D341Med (cell line): ENCODE measurements around the gene RRP1.
A peak's percentile ranks its signal among the peaks of the same experiment; 100 is the strongest.

Experiments used
- DNase-seq: peaks from one replicate; pipeline ENCODE4 v3.0.0; 2012; ENCODE audit warnings: low spot score

Gene RRP1, protein sequence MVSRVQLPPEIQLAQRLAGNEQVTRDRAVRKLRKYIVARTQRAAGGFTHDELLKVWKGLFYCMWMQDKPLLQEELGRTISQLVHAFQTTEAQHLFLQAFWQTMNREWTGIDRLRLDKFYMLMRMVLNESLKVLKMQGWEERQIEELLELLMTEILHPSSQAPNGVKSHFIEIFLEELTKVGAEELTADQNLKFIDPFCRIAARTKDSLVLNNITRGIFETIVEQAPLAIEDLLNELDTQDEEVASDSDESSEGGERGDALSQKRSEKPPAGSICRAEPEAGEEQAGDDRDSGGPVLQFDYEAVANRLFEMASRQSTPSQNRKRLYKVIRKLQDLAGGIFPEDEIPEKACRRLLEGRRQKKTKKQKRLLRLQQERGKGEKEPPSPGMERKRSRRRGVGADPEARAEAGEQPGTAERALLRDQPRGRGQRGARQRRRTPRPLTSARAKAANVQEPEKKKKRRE

DNA sequence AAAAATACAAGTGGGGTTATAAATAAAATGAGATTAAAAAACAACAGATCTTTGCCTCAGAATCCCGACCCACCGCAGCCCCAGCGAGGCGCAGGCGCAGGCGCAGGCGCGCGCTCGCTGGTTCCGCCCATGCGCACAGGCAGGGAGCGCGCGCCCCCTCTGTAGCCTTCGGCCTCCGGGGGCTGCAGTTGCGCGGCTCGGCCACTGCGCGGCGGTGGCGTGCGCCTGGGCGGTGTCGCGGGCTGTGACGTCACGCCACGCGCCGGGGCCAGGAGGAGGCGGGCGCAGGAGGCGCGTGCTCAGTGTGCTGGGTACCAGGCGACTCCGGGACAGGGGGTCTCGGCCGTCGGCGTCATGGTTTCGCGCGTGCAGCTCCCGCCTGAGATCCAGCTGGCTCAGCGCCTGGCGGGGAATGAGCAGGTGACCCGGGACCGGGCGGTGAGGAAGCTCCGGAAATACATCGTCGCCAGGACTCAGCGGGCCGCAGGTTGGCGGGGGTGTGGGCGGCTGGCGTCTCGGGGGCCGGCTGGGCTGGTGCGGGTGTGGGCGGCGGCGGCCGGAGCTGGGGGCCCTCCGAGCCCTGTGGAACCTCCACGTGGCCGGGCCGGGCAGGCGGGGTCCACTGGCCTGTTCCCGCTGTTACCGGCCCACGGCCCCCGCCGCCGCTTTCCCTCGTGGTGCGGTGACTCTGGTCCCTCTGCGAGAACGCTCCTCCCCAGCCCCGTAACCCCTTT, at the start of gene RRP1:
Gene RRP1 (plus strand): TSS at position 302 of the 734 bp plus-strand sequence. CDS start 53 bp downstream, at position 355.
- DNase-seq: peak; percentile 99

DNA sequence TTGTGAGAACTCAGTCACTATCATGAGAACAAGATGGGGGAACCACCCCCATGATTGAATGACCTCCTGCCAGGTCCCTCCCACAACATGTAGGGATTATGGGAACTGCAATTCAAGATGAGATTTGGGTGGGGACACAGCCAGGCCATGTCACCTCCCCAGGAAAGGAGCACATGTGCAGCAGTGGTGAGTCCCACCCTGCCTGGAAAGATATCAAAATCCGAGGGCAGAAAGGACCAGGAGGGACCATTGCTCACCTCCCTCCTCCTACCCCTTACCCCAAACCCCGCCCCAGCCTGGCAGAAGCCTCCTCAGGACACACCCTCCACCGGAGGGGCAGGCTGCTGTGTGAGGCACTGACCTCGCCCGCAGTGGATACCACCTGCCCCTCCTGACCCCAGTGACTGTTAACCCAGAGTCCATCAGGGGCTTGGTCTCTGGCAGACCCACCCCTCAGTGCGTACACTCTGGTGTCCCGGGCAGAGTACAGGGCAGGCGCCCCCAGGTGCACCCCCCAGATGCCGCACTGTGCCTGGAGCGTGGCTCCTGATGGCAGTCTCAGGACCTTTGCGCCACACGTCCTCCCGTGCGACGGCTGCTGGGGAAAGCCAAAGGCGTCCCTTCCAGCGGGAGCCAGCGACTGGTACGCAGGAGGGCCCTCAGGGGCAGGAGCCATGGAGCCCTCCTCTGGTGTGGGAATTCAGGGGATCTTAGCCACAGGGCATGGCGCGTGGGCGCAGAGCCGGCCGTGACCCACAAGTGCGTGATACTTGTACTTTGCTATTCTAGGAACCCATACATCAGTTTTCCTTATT, 49.5 kb upstream of the RRP1 start:
- no peak for DNase-seq

DNA sequence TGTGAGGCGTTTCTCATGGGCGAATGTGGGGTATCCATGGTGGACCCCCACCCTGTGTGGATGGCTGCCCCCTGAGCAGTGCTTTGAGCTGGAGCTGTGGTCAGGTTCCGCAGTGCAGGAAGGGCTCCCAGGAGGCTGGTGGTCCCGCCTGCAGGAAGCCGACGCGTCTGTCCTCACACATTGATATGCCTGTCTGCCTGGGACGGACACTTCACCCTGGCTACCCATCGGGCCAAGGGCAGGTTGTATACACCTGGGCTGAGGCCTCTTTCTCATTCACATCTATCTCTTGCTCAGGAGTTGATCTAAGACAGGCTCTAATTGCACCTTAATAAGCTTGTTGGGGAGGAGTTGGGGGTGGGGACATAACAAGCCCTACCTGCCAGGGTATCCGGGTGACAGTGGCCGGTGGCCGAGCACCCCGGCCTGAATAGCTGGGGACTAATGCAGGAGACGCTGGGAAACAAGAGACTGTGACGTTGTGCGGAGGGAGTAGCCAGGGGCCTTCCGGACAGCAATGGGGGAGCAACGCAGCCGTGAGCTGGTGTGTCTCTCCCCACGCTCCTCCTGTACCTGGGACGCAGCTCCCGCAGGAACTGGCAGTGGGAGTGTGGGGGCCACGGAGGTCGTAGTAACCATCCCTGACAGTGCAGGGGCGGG, 48.8 kb upstream of the RRP1 start:
- DNase-seq: peak; percentile 67

DNA sequence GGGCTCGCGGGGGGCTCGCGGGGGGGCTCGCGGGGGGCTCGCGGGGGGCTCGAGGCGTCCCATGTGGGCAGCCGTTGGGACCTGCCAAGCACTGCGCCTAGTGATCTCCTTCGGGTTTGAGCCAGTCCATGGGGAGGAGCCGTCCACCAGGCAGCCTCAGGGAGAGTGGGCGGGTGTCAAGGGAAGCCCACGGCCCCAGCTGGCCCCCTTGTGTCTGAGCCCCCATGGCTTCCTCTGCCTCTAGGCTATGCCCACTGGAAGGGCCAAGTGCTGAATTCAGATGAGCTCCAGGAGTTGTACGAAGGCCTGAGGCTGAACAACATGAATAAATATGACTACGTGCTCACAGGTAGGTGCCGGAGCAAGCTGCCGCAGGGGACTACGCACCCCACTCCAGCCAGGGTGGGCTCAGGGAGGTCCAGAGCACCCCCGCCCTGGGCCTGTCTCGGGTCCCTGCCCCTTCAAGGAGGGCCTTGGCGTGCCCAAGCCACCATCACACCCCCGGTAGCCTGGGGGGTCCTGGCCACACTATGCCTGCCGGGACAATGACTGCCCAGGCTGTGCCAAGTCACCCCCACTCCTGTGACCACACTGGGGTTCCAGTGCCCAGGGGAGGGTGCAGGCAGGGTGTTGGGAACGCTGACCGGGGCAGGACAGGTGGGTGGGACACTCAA, 47.8 kb upstream of the RRP1 start:
- no peak for DNase-seq

DNA sequence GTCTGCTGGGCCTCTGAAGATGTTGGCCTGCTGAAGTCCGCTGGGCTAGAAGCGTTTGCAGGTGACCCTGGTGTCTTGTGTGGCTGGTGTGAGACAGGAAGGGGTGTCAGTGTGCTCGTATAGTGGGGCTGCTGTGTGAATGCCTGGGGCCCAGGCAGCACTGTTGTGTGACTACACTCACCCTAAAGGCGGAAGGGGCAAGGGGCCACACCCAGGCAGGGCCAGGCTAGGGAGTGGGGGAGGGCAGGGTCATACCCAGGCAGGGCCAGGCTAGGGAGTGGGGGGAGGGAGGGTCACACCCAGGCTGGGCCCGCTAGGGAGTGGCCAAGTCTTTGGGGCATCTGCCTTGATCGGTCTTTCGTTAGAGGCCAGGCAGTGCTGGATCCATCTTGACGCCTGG, 45.4 kb upstream of the RRP1 start:
- no peak for DNase-seq

DNA sequence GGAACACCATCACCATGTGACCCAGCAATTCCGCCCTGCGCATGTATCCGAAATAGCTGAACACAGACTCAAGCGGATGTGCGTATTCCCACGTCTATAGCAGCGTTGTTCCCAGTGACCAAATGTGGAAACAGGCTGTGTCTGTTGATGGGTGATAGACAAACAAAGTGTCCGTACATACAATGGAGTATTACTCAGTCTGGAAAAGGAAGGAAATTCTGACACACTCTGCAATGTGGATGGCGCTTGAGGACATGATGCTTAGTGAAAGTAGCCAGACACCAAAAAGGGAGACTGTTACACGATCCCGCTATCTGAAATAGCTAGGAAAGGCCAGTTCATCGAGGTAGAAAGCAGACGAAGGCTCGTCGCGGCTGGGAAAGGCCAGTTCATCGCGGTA, 44.7 kb upstream of the RRP1 start:
- DNase-seq: no peak

DNA sequence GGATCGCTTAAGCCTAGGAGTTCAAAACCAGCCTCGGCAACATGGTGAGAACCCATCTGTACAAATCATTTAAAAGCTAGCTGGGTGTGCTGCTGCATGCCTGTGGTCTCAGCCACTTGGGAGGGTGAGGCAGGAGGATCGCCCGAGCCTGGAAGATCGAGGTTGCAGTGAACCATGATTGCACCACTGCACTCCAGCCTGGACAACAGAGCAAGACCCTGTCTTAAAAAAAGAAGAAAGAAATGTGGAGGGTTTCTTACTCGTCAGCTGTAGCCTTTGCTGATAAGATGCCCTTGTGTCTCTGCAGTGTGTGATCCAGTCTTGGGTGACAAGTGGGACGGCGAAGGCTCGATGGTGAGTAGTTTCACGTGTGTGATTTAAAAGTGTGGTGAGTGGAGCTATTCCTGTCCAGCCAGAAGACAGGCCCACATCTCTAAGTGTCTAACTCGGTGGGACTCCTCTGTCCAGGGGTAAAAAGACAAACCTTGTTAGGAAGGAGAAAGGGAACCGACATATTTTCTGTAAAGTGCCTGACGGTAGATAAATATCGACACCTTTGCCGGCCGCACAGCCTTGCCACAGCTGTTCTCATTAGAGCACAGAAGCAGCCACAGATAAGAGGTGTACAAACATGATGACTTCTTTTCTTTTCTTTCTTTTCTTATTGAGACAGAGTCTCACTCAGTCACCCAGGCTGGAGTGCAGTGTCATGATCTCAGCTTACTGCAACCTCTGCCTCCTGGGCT, 43.4 kb upstream of the RRP1 start:
- DNase-seq: no peak

DNA sequence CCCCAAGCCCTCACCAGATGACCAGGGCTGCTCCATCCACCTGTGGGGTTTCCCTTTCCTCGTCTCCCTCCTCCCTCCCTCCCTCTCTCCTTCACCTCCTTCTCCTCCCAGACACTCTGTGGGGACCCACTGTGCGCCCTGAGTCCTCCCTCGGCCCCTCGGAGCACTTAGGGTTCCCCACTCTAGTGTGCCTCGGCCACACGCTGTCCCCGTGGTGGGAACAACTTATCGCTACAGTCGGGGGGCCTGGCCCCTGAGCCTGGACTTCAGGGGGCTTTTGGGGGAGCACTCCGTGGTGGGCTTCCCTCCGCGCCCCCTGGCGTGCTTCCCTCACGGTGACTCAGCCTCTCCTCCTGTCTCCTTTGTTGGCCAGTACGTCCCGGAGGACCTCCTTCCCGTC, 40.8 kb upstream of the RRP1 start:
- no peak for DNase-seq

DNA sequence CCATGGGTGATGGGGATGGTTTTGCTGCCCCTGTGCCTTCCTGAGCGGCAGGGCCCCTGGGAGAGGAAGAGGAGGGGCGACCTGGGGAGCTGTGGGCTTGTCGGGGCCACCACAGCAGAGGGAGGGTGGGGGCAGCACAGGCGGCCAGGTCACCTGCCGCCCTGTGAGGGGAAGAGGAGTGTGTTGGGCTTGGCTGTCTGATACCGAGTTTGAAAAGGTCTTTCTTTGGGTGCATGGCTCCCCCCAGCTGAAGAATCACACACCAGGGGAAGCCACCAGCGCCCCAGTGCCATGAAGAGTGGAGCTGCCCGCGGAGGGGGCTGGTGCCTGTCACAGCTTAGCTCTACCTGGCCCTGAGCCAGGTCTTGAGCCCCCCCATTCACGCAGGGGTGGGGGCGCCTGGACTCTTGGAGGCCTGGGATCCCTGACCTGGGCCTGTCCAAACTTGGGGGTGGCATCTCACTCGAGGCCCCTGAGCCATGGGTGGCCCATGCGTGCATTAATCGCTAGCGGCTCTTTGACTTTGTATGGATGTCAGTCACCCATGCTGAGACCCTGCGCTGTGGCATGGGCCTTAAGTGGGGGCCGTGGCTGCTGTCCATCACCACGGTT, 39.6 kb upstream of the RRP1 start:
- DNase-seq: no peak

DNA sequence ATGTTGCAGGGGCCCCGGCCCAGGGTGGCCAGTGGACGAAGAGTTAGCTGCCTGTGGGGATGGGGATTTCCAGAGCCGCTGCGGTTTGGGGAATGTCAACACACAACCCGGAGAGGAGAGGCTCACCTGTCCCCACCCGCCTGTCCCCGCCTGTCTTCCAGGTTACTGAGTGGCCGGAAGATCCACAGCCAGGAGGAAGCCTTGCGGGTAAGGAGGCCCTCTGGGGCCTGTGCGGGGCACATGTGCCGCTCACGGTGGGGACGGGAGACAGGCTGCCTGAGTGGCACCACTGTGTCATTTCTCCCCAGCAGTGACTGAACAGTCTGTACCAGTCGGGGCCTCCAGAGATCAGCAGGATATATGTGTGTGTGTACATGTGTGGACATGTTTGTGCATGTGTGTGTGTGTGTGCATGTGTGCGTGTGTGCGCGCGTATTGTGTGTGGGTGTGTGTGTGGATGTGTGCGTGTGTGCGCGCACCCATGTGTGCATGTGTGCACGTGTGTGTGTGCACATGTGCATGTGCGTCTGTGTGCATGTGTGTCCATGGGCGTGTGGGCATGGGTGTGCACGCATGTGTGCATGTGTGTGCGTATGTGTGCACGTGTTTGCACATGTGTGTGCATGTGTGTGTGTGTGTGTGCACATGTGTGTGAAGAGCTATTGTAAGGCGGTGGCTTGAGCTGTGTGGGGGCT, 38.9 kb upstream of the RRP1 start:
- DNase-seq: no peak

DNA sequence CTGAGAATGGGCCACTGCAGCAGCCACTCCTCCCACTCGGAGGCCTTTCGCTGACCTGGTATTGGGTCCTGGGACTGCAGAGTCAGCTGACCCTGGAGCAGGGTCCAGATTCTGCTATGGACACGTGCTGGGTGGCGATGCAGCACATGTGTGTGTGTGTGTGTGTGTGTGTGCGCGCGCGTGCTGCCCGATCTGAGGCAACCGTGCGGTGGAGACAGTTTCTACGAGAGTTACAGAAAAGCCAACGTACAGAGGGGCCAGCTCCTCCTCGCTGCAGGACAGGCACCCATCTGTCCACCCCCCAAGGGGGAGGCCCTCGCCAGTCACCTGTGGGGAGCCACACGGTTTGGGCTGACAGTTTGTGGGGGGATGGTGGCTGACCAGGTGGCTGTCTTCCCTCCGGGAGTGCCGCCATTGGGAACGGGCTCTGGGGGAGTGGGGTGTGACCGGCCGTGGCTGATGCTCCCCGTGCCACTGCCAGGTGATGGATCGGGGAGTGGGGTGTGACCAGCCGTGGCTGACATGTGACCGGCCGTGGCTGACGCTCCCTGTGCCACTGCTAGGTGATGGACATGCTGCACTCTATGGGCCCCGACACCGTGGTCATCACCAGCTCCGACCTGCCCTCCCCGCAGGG, 37.3 kb upstream of the RRP1 start:
- no peak for DNase-seq

DNA sequence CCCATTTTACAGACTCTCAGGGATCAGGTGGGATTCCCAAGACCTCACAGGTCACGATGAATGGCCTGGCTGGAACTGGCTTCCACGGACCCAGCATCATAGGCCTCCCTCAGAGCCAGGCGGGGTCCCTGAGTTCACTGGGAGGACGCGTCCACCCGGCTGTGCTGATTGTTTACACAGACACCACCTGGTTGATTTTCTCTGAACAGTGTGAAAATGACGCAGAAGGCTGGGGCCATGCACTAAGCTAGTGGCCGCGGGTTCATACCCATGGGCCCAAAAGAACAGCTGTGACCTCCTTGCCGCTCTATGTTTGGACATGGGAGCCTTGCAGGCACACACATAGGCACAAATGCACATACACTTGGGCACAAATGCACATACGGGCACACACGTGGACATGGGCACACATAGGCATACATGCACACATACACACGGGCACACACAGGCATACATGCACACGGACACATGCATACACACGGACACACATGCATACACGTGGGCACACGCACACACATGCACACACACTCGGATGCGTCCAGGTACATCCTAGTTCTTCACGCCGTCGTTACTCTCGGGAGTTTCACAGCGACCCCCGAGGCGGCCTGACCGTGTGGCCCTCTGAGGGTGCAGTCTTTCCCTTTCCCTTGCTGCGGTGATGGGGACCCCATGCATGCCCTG, 36.5 kb upstream of the RRP1 start:
- DNase-seq: no peak

DNA sequence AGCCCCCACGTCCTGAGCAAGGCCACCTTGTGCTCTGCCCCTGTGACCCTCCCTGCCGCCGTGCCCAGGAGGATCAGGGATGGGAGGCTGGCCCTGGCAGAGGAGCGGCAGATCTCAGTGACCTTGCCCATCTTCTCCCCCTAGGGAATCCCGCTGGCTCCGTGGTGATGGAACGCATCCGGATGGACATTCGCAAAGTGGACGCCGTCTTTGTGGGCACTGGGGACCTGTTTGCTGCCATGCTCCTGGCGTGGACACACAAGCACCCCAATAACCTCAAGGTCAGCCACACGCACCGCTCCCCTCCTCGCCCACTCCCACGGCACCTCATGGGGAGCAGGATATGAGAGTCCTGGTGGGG, 36.0 kb upstream of the RRP1 start:
- DNase-seq: no peak

DNA sequence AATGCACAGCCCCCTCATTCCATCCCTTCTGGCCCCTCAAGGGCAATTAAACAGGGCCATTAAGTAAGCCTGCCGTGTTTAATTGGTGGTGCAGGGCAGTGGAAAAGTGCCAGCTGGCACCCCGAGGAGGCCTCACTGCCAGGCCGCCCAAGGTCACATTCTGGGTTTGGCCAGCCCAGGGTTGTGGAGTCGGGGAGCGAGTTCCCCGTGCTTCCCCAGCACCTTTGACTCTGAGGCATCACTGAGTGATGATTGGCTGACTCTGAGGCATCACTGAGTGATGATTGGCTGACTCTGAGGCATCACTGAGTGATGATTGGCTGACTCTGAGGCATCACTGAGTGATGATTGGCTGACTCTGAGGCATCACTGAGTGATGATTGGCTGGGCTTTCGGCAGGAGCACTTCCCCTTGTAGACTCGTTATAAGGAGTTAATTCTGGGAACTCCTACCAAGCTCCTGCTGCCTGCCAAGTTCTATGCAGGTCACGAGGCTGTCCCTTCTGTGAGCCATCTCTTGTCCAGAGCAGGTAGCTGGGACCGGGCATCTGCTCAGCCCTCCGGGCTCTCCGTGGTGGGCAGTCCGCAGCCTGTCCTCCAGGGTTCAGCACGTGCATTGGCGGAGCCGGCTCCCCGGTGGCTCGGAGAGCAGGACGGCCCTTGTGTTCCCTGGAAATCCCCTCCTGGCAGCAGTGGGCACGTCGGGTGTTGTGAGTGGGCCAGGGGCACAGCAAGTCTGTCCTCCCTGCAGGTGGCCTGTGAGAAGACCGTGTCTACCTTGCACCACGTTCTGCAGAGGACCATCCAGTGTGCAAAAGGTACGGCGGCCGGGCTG, 34.2 kb upstream of the RRP1 start:
- DNase-seq: no peak

DNA sequence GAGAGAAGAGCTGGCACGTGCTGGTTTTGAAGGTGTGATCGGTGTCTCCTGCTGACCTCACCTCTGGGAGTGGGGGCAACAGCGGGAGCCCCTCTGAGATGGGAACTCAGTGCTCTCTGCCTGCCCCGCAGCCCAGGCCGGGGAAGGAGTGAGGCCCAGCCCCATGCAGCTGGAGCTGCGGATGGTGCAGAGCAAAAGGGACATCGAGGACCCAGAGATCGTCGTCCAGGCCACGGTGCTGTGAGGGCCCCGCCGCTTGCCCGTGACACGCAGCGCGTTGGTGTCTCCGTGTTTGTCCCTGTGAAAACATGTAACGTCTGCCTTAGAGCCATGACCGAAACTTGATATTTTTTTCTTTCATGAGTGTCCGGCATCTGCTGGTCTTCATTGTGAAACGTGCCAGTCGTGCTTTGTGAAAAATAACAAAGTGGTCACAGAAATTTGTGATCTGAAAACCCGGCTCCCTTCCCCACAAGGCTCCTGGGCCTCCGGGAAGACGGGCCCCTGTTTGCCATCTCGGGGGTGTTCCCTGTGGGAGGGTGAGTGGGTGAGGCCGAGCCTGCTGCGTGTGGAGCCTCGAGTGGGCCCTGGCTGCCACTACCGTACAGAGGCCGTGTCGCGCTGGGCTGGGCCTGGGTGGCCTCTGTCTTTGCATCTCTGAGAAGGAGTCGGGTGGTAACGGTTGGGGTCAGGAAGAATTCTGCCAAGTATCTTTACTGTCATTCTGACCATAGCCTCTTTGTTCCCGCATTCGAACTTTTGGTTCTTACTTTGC, 33.4 kb upstream of the RRP1 start:
- DNase-seq: no peak

DNA sequence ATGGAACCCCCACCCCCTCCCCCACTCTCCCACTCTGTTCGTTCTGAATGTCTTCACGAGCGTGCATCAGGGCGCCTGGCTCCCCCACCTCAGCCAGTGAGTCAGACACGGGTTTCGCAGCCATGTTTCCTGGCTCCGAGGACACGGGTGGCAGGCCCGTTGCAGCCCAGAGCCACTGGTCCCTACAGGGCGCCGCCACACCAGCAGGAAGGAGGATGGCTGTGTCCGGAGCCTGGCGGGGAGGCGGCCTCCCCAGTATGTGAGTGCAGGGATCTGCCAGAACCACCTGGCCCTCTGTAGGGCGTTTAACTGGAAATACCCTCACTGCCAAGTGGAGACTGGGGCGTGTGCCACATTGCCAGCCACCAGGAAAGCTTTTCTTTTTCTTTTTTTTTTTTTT, 31.8 kb upstream of the RRP1 start:
- no peak for DNase-seq

DNA sequence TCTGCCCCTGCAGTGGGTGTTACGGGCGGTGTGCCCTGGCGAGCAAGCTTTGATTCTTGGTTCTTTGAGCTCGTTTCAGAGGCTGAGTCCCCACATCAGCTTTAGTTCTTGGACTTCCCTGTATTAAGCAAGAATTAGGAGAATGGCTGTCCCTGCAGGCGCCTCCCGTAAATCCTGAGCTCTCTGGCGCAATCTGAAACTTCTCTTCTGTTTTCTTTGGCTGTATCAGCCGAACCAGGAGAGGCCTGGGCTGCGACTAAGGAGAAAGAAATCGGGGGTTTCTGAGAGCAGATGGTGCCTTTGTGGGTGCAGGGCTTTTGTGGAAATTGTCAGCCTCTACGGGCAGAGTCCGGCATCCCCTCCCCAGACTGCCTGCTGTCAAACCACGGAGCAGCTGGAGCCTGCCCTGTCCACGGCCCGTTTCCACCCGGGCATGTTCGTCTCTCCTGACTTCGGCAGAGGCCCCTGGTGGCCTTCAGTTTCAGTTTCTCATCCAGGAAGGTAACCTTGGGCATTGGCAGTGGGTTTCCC, 31.2 kb upstream of the RRP1 start:
- no peak for DNase-seq
